B cell (primary cell): ENCODE data around the gene FSIP1.

Experiments used
- EZH2 ChIP-seq: IDR thresholded peaks from 2 replicates; pipeline ENCODE4 v1.6.1; 2012; ENCODE audit warnings: borderline replicate concordance, low read depth, mild to moderate bottlenecking, moderate library complexity, low read length; ENCODE audit not compliant: insufficient read depth, poor library complexity, severe bottlenecking
- TF ChIP-seq, protein P1 (sequence below): fragments of 200-600 bp; IDR thresholded peaks from one replicate; pipeline ENCODE4 v1.8.0; 2022; ENCODE audit warnings: antibody characterized with exemption, mild to moderate bottlenecking

DNA sequence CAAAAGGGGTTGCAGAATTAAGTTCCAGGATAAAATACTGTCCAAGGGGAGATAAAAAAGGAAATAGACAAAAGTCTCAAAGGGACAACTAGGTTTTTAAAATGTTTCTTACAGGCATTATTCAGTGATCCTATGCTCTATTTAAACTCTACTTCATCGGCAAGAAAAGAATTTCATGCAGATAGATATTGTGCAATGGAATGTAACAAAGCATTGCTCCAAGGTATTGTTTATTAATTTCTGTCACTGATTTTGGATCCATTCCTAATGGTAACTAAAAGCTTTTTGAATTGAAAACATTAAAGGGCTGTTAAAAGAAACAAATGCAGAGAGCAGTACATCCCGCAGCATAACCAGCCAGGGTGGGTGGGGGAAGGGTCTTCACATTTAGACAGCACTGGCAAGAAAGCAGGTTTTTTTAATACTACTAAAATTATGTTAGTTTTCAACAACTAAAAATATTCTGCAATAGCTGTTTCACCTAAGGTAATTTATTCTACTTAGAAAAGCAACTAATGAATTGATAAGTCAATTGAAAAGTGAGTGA, 118.9 kb downstream of the FSIP1 start:
- TF ChIP-seq EZH2 = no peak
- TF ChIP-seq, protein P1, sequence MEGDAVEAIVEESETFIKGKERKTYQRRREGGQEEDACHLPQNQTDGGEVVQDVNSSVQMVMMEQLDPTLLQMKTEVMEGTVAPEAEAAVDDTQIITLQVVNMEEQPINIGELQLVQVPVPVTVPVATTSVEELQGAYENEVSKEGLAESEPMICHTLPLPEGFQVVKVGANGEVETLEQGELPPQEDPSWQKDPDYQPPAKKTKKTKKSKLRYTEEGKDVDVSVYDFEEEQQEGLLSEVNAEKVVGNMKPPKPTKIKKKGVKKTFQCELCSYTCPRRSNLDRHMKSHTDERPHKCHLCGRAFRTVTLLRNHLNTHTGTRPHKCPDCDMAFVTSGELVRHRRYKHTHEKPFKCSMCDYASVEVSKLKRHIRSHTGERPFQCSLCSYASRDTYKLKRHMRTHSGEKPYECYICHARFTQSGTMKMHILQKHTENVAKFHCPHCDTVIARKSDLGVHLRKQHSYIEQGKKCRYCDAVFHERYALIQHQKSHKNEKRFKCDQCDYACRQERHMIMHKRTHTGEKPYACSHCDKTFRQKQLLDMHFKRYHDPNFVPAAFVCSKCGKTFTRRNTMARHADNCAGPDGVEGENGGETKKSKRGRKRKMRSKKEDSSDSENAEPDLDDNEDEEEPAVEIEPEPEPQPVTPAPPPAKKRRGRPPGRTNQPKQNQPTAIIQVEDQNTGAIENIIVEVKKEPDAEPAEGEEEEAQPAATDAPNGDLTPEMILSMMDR = no peak
